Neural progenitor cell (in vitro differentiated cells): ENCODE measurements around the gene RMND5A.

ENCODE experiments used
- EZH2 ChIP-seq: fragments of 200-600 bp; sonication (generic); IDR thresholded peaks from 2 replicates; pipeline ENCODE4 v1.6.1; 2017; ENCODE audit warnings: antibody characterized with exemption, mild to moderate bottlenecking, moderate library complexity
- TF ChIP-seq, protein P1 (sequence below): fragments of 200-600 bp; sonication (generic); IDR thresholded peaks from 2 replicates; pipeline ENCODE4 v1.5.1; 2017; ENCODE audit warnings: antibody characterized with exemption, mild to moderate bottlenecking

- TF ChIP-seq, protein P1, sequence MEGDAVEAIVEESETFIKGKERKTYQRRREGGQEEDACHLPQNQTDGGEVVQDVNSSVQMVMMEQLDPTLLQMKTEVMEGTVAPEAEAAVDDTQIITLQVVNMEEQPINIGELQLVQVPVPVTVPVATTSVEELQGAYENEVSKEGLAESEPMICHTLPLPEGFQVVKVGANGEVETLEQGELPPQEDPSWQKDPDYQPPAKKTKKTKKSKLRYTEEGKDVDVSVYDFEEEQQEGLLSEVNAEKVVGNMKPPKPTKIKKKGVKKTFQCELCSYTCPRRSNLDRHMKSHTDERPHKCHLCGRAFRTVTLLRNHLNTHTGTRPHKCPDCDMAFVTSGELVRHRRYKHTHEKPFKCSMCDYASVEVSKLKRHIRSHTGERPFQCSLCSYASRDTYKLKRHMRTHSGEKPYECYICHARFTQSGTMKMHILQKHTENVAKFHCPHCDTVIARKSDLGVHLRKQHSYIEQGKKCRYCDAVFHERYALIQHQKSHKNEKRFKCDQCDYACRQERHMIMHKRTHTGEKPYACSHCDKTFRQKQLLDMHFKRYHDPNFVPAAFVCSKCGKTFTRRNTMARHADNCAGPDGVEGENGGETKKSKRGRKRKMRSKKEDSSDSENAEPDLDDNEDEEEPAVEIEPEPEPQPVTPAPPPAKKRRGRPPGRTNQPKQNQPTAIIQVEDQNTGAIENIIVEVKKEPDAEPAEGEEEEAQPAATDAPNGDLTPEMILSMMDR = no peak
- no peak for TF ChIP-seq EZH2
Observed at GRCh38 chr2:86806059-86806857, 86.2 kb downstream of the RMND5A start.
